Measurements from ENCODE around the gene MYO18B.

MYO18B gene

DNA sequence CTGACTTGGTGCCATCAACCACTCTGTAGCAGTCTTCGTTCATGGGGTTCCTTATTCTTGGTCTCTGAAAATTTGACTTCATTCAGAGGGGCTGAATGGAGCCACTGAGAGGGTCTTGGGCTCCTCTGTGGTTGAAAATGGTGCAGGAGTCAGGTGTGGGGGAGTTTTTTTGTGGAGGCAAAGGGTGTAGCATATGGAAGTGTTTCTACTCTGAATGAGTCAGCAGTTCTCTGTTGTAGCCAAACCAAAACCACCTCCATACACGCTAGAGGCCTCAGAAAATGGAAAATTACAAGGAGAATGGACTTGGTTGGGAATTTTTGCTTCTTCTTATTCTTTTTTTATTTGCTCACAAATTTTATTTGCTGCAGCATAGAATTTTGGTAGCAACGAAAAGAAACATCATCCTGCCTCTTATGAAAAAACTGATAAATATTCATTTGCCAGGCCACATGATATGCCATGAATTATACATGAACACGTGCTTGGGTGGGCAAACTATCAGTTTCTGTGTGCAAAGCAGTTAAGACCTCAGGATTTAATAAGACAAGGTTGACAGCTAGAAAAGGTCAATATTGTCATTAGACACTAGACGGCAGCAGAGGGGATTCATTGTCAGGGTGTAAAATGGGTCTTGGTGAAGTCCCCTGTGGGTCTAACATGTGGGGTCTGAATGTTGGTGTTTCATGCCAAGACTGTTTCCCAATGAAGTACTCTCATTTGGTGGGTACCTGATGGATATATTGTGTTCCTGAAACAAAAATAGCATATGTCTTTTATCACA lies 111.7 kb downstream of the MYO18B start:
- no peak for DNase-seq

DNA sequence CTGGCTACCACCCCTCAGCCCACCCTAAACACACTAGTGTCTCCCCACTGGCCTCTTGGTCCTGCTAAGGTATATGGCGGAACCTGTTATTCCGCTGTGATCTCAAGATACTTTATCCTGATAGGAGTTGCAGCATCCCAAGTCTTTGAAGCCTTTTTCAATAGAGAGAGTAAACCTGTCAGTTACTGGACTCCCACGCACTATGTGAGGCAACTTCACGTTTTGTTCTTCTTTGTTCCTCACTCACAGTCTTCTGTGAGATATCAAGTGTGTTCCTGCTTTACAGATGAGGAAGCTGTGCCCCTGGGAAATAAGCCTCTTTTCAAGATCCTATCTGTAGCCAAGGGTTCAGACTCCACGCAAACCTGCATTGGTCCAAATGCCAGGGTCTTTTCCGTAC lies 127.8 kb downstream of the MYO18B start:
- no peak for DNase-seq

DNA sequence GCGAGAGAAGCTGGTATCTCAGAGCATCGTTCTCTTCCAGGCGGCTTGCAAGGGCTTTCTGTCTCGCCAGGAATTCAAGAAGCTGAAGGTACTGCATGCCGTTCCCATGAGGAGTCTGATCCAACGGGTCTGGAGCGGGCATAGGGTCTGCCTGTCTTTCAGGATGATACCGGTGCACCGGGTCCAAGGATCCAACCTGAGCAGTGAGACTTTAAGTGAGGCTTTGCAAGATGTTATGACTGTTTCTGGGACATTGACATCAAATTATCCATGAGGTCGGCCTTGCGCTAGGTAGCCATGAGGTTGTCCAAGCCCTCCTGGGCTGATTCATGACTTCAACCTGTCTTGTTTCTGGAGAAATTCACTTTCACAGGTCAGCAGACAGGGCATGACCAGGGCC lies 132.3 kb downstream of the MYO18B start:
- no peak for DNase-seq

DNA sequence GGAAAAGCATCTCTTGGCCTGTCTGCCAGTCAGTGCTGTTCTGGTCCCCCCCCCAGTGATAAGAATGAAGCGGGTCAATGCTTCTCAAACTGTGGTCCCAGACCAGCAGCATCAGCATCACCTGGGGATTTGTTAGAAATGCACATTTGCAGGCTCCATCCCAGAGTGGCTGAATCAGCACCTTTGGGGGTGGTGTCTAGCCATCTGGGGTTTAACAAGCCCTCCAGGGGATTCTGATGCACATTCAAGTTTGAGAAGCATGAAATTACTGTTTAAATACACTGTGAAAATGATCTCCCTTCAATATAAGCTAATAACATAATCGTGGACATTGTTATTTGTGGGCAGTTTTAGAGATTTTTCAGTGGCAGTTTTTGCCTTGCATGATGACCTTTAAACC lies 133.5 kb downstream of the MYO18B start:
- no peak for DNase-seq

DNA sequence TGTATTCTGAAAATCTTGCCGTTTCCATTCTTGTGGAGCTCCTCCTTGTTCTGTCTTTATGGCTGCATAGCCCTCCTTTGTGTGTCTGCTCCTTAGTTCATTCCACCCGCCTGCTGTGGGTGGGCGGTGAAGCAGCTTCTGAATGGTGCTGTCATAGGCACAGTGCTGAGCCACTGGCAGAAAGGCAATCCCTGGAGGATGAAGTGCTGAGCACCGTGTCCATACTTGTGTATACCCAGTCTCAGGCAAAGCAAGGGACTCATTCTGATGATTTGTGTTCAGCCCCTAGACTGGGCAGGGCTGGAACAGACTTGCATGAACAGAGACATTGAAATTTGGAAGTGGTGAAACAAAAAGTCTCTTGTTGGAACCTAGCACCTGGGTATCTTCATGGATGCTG lies 134.9 kb downstream of the MYO18B start:
- no peak for DNase-seq

DNA sequence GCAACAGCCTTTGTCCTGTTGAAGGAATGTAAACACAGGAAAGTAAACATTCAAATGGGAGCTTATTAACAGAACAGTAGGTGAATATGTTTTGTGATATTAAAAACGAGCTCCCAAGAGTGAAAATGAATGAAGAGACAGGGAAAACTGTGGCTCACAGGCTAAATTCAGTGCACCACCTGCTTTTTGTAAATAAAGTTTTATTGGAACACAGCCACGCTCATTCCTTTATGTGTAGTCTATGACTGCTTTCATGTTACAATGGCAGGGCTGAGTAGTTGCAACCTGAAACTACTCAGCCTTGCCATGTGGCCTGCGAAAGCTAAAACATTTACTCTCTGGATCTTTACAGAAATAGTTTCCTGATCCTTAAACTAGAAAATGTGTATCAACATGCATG lies 136.9 kb downstream of the MYO18B start:
- DNase-seq: no peak

DNA sequence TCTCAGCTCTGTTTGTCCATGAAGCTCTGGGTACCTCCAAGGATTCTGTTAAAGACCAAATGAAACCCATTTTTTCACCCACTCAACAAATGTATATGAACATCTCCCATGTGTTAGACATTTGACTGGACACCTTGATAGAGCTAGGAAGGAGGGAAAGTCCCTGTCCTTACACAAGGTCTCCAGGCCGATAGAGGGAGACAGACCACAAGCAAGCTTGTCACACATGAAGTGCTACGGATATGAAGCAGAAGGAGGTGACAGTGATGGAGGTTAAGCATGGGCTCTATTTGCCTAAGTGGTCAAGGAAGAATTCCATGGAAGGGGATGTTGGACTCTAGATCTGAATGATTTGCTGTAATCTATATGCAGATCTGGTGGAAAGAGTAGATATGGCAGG lies 138.5 kb downstream of the MYO18B start:
- no peak for DNase-seq

DNA sequence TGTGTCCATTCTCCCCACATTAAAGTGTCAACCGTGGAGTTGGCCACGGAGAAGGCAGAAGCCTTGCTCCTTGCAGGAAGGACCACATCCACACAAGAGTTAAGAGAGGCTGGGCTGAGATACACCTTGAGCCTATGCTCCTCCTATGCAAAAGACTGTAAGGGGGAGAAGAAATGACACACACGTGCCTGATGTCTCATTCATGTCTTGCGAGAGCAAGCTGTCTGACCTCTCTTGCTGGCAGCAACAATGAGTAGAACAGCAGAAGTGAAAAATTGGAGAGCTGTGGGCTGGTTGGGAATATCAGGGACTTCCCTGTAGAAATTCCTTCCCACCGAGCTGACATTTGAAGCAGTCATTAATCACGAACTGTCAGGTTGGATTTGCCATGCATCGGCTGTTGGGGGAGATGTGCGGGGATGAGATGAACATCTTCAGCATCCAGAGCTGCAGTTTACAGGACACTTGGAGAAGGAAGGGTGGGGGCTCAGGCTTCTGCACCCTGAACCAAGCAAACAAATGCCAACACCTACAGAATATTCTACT lies 139.3 kb downstream of the MYO18B start:
- no peak for DNase-seq

DNA sequence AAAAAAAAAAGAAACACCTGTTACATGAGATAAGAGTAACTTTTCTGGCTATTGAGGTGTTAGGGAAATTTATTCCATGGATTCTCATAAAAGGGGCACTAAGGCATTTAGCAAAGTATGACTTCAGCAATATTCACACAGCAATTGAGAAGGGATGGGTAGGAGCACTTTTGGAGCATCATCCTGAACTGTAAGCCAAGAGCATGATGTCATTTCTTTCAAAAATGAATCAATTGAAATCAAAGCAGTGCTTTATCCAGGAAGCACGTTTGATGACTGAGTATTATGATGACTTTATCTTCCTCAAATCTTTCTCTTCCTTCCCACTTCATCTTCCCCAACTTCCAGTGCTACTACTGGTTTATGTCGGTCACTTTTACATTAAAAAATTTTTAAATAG lies 140.4 kb downstream of the MYO18B start:
- no peak for DNase-seq

DNA sequence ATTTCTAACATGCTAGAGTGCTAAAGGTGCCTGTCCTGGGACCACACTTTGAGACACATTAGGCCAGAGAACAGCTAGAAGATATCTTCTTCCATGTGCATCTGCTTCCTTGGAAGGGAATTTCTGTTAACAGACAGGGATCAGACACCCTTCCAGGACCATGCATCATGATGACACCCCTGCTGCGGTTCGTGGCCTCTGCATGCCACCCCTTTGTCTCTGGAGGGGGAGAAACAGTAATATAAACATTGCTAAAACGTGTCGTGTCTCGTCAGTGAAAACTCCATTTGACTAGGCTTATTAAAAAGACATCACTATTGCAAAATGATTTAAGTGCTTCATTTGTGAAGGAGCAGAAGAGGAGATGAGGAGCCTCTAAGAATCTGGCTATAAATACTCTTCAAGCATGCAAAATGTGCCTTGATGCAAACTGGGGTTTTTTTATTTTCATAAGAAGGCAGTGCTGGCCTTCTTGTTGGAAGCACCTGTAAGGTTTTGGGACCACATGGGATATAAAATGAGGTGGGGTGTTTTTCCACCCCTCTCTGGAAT lies 141.6 kb downstream of the MYO18B start:
- DNase-seq: no peak

DNA sequence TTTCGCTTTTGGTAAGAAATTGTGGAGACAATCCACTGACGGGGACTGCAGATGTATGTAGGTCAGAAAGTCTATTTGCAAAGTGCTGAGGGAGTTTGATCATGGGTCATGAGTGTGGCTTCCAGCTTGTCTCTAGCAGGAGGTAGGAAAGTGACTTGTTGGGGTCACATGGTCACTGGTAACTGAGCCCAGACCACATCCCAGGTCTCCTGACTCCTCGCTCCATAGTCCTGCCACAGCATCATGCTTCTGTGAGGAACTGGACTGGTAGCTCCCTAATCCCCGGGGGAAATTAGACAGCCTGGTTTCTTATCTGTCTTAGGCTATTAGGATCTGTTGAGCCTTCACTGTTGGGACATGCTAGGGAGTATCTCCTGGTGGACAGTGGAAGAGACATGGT lies 142.1 kb downstream of the MYO18B start:
- DNase-seq: no peak

DNA sequence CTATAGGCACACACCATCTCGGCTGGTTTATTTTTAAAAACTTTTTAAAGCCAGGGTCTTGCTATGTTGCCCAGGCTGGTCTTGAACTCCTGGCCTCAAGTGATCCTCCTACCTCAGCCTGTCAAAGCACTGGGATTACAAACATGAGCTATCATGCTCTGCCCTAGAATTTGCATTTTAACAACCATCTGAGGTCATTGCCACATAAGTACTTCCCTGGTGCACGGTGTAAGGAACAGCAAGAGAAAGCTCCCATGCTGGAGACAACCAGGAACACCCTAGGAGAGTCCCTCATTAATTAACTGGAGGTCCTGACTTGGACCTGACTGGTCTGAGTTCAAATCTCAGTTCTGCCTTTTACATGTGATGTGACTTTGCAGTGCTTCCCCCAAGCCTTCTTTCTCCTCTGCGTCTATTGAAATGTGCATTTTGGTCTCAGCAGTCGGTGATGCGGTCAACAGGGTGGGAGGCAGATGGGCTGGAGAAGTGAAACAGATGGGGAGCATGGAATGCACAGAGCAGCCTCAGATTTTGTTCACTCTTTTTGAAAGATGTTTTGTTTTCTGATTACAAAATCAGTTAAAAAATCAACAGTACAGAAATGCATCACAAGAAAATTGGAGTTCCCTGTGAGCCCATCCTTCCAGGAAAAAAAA lies 146.5 kb downstream of the MYO18B start:
- DNase-seq: no peak

DNA sequence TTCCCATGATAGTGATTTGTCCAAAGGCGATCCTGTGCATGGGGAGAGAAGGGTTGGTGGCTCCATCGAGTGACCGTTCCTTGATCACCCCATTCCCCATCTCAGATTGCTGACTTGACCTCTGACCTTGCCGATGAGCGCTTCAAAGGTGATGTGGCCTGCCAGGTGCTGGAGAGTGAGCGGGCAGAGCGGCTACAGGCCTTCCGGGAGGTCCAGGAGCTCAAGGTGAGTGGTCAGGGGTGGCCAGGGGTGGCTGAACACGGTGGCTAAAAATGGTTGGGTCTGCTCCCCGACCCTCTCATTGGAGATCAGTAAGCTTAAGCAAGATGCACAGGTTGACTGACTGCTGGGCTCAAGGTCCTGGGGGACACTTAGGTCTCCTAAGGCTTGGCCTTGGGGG lies 148.7 kb downstream of the MYO18B start:
- DNase-seq: no peak

DNA sequence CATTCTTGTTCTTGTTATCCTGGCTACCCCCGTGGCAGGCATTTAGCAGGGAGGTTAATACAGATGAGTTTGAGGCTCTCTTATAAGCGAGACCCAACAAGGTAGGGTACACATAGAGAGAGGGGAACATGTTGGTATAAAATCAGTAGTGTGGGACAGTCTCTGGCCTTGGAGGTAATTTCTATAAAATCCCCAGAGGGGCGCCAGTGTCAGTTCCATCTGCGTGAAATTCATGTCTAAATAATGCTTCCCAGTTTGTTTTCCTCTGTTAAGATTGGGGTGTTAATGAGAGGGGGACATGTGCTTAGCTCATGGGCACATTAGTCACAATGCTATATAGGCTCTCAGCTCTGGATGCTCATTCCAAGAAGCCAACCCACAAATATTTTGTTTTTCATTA lies 150.7 kb downstream of the MYO18B start:
- DNase-seq: no peak

DNA sequence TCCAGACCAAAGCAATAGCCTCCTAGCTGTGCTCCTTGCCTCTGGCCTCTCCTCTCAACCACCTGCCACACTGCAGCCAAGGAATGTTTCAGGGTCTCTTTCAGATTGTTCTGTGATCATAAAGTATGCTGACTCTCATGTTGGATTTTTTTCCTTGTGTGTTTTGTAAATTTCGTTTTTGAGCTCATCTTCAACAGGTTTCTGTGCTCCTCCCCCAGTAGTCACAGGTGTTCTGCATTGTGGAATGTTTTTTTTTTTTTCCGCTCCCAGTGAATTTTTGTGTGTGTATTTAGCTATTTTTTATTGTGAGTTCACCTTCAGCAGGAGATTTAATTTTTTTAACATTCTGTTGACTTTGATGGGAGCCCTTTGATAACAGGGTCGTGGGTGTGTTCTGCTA lies 153.7 kb downstream of the MYO18B start:
- no peak for DNase-seq

DNA sequence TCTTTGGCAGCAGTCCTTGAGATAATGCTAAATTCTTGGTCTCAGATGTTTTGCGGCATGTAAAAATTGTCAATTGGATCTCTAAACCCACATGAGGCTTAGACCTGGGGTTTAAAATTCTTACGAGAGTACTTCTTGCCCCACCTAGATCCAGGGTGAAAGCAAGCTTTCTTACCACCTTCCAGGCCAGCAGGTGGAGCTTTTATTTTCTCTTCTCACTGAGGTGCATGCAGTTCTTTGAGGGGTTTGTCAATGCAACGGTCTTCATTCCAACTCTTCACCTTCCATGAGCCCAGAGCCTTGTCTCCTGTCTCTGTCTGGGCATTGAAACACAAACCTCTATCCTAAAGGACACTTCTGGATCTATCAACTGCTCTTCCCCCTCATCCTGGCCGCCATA lies 154.1 kb downstream of the MYO18B start:
- no peak for DNase-seq

DNA sequence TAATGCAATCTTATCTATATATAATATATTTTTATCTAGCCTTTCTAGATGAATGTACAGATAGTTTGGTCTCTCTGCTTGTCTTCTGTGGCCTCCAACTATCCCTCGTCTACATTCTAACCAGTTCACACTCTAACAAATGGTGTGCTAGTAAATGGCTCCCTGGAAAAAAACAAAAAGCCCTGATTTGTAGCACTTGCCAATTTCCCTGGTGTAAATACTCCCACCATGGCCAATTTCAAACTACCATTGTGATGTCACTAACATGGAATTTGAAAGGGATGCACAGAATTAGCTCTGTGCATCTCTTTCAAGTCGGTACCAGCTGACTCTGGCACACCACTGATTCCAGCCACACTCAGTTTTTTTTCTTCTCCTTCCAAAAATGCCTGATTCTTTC lies 154.6 kb downstream of the MYO18B start:
- no peak for DNase-seq

DNA sequence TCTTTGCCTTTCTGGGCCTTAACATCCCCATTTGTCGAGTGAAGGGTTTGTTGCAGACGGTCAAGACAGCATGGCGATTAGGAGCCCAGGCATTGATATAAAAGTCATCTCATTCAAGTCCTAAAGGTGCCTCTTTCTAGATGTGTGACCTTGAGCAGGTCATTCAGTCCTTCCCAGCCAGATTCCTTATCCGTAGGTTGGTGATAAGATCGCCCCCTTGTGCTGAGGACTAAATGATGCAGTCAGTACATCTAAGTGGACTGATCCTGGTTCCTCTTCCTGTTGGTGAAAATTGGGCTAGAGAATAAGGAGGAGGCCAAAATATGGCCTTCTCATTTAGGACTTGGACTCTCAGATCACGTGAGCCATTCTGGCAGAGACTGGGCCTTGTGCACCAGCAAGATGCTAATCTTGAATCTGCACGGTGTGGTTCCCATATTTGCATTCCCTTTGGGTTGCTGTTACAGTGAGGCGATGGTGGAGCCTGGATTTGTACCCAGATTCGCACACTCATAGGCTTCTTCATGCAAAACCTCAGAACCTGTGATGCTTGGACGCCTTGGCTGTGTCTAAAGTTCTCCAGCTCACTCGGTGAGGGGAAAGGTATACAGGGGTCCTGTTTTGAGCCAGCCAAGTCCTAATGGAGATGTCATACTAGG lies 156.8 kb downstream of the MYO18B start:
- DNase-seq: no peak

DNA sequence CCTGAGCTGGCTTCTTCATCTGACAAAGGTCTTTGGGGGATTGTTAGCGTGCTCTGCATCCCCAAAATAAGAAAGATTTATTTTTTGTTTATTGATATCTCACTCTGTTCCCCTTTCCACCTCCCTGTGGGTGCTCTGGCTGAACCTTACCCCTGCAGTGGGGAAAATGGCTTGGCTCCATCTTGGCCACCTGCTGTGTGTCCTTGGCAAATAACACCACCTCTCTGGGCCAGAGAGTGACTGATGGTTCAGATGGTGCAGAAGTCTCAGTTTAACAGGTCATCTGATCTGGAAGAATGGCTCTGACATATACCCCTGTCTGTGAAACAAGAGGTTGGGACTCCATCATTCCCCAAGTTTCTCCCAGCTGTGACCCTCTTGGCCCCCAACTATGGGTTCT lies 157.6 kb downstream of the MYO18B start:
- no peak for DNase-seq

DNA sequence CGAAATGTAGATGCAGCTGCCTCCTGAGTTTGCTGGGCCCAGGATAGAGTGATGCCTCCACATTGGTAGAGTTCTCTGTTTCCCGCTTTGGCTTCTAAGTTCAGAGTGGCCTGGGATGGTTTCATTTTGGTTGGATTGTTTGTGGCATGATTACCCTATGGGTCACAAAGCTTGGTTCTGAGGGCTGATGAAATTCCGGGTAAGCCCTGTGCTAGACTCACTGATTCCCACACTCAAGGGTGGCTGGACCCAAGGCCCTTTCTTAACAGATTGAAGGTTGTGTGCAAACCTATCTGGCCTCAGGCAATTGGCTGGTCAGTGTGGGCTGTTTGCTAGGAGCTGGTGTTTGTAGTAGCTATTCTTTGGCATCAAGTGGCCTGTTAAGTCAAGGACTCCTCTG lies 158.4 kb downstream of the MYO18B start:
- no peak for DNase-seq

DNA sequence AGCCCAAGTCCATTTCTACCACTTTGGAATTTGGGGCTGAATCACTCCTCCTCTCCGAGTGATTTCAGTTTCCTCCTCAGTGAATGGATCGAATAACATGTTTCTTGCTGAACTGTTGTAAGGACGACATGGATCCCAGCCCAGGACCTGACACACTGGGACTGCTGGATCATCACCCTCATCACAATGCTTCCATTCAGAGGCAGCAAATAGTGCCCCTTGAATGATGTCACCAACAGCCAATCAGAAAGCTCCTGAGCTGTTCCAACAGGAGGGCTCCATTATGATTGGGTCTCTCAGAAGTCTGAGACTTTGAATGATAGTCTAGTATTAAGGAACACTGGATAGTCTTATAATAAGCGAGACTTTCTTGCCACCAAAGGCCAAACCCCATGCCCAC lies 158.9 kb downstream of the MYO18B start:
- DNase-seq: no peak

DNA sequence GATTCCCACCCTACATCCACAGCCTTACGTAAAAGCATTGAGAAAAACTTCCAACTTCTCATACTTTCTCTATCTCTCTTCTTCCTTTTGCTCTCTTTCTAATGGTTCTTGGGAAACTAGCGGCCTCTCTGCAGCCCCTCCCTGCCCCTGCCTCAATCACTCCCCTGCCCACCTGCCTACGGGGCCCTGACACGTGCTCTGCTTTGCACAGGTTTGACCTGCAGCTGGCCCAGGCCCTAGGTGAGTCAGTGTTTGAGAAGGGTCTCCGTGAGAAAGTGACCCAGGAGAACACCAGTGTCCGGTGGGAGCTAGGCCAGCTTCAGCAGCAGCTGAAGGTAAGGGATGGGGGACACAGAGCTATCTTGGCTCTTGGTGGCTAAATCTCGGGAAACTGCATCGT lies 160.4 kb downstream of the MYO18B start:
- DNase-seq: no peak

DNA sequence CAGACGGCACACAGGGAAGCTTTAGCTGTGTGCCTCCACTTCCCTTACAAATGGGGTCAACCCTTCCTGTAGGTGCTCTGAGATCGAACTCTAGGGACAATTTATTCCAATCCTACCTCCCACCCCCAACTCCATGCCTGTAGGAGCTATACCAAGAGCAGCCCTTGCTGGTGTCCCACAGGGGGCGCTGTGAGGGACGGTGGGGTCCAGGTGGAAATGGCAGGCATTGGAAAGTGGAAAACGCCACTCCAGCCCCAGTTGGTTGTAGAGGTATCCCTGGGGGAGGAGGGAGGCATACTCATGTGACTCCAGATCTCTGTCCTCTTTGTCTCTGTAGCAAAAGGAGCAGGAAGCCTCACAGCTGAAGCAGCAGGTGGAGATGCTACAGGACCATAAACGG lies 161.3 kb downstream of the MYO18B start:
- DNase-seq: no peak

DNA sequence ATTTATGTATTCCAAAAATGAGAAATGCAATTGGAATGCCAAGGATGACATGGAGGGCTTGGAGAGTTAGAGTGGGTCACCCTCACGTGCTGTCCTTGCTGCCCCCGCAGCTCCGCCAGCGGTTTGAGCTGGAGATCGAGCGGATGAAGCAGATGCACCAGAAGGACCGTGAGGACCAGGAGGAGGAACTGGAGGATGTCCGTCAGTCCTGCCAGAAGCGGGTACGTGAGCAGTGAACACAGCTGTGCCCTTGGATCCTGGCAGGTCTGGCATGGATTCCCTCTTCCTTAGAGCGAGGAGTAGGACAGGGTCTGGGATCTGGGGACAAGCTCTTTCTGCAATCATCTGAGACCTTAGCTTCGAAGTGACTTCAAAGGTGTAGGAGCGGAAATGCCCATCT lies 166.2 kb downstream of the MYO18B start:
- no peak for DNase-seq

Data from CD4-positive, alpha-beta T cell treated with Interleukin-6 for 4 hours (primary cell).